Activated CD8-positive, alpha-beta memory T cell treated with anti-CD3 and anti-CD28 coated beads, Interleukin-2, amount 50 U/mL, for 1 hour (primary cell): ENCODE data around the gene TMEM101.
"Not testable (repeated sequence)": the region's sequence is repeated elsewhere in the genome, so short reads cannot be mapped to it uniquely, and the experiment has no call there.

Experiments
- DNase-seq: peaks from one replicate; pipeline ENCODE4 v3.0.0-alpha.2; 2020; ENCODE audit errors: extremely low read depth

The TMEM101 gene

DNA sequence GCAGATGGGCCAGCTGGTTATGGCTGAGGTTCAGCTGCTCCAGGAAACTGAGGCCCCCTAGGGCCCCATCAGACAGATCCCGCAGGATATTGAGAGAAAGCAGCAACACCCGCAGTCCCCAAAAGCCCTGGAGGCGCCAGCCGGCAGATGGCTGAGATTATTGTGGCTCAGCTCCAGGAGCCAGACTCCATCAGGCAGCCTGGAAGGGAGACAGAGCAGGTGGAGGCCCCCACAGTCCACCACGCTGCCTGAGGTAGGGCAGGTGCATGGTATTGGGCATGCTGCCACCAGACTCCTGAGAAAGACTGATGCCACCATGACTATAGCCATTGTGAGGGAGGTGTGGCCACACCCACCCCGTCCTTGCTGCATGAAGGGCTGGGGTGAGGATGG, 9.5 kb upstream of the TMEM101 start:
- DNase-seq, result no peak

DNA sequence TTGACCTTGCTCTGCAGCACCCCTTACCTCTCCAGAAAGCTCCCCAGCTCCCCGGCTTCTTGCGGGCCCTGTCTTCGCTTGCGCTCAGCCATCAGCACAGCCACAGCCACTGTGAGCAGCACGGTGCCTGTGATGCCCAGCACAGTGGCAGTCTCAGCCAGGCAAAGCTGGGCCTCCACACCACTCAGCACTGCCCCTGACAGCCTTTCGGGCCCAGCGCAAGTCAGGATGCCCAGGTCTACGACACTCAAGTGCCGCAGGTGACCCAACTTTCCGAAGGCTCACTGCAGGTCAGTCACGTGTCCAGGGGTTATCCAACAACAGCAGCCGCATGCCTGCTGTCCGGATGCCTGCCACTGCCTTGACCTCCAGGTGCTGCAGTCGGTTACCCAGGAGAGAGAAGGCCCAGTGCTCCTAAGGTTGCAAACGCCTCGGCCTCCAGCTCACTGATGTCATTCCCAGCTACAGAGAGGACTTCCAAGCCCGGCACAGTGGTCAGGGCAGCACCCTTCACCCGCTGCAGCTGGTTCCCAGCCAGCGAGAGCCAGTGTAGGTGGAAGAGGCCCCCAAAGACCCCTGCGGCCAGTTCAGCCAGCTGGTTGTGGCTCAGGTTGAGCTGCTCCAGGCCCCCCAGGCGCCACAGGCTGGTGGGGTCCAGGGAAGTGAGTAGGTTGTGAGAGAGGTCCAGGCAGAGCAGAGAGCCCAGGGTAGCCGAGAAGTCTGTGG, 8.9 kb upstream of the TMEM101 start:
- DNase-seq, result no peak

DNA sequence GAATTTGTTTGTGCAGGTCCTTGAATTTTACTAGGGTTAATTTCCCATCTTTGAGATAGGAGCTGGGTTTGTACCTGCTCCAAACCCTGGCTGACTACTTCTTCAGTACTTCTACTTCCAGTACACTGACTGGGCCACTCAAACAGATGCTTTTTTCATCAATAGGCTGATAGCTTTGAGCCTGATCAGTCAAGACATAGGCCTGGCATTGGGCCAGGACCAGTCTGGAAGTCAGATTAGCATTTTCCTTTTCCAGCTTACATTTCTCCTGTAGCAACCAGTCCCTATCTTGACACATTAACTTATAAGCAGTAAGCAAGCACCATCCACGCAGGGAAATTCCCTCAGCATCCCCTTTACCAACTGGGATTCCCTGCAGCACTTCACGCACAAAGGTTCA, 7.5 kb upstream of the TMEM101 start:
- DNase-seq, result no peak

DNA sequence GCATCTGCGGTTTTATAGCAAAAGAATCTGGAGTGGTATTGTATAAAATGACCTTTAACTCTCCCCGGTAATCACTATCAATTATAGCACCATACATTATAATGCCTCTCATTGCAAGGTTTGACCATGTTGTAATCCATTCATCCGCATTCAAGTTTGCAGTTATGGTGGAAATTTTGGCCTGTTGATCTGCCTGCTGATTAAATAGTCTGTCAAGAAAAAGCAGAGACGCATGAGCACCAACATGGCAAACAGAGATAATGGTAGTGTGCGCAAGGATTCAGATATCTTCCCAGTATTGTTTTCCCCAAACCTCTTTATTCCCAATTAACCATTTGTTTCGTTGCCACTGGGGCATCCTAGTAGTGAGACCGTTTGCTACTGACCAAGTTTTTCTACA, 6.5 kb upstream of the TMEM101 start:
- DNase-seq, result not testable (repeated sequence)

DNA sequence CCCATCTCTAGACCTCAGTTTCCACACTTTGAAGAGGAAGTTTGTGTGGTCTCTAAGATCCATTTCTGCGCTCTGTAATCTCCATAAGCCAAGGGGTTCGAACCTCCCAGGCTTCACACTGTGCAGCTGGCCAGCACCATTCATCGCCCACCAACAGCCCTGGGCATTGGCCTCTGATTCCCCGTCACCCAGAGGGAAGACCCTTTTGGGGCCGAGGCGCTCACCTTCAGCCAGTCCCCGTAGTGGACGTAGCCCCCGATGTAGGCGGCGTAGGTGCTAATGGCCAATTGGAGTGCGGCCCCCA, 678 bp downstream of the TMEM101 start:
- no peak for DNase-seq

DNA sequence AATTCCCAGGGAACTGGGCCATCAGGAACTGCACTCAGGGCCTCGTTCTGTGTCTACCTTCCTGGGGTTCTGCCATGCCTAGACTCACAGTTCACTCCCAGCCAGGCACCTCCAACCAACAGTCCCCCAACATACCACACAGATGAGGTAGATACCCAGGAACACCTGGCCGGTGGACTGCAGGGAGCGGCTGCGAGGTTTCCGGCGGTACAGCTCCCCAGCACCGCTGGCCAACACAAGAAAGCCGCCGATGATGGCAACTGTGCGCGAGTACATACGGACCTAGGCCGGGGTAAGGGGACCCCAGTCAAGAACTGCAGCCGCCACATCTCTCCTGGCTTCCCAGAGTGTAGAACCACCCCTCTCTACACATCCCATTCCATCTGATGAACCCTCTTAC, 1.9 kb downstream of the TMEM101 start:
- no peak for DNase-seq

DNA sequence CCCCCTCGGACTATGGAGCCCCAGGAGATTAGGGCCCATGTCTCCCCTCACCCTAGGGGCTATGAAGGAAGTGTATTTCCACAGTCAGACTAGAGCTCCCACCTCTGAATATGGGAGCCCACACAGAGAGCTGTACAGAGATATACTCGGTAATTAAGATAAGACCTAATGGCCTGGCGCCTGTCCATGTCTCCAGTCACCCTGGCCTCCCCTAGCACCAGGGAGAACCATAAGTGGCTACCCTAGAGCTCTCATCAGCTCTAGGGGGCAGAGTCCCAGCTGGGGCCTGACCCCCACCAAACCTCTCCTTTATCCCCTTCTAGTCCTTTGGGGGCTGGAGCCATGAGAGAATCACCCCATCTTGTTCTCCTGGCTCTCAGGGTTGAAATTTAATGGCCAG, 2.4 kb downstream of the TMEM101 start:
- no peak for DNase-seq

DNA sequence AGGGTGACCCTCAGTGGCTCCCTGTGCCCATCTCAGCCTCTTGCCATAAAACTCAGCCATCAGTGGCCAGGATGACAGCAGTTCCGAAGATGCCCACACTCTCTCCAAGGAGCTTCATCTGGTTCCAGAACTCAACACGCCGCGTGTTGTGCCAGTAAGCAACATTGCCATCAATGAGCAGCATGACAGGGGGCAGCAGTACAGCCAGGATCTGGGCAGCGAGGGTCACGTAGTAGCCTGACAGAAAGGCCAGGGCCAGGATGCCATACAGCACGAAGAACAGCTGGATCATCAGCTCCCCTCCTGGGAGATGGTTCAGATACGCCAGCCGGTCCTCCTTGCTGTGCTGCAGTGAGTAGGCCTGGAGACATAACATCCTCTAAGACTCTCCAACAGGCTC, 2.9 kb downstream of the TMEM101 start:
- DNase-seq, result no peak

DNA sequence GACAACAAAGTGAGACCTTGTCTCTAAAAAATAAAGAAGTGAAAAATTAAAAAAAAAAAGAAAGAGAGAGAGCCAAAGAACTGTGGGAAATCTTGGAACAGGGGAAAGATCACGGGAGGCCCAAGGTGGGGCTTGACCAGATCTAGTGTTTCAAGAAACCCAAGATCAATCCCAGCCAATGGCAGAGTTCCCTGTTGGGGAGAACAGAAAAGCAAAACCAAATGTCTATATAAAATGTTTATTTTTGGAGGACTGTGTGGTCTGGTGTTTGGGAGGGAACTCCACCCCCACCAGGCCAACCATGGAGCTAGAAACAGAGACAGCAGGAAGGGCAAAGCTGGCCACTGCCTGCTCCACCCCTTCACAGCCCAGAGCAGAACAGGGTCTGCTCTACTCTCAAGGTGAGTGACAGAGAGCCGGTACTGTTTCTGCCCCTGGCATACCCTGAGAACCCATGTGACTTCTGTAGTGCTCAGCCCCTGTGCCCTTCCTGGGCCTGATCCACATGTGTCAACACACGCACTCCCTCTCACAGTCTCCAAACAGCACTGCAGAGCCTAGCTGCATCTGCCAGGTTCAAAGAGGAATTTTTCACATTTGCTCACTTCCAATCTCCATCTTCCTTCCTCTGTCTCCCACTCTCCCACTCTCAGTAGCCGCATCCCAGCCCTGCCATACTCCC, 3.7 kb downstream of the TMEM101 start:
- DNase-seq, result no peak

DNA sequence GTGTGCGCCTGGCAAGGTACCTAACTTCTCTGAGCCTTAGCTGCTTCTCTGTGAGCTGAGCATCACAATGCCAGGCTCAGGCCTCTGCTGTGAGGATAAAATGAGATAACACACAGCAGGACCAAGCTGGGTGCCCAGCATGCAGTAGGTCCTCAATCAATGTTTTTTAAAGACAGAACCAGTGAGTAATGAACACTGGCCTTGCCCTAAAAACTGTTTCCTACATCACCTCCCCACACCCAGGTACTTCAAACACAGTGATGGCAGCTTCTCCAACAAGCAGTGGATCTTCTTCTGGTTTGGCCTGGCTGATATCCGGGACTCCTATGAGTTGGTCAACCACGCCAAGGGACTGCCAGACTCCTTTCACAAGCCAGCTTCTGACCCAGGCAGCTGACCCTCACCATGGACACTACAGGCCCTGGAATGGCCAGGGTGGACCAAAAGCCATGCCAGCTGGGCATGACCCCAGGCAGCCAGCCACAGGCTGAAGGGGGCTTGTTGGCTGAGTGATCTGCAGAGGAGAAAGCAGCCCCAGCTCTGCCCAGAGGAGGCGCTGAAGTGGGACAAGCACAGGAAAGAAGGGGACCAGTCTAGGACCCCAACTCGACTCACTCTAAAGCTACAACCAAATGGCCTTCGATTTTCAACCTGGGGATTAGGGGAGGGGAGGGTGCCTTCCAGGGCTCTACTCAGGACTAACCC, 6.4 kb downstream of the TMEM101 start:
- no peak for DNase-seq

DNA sequence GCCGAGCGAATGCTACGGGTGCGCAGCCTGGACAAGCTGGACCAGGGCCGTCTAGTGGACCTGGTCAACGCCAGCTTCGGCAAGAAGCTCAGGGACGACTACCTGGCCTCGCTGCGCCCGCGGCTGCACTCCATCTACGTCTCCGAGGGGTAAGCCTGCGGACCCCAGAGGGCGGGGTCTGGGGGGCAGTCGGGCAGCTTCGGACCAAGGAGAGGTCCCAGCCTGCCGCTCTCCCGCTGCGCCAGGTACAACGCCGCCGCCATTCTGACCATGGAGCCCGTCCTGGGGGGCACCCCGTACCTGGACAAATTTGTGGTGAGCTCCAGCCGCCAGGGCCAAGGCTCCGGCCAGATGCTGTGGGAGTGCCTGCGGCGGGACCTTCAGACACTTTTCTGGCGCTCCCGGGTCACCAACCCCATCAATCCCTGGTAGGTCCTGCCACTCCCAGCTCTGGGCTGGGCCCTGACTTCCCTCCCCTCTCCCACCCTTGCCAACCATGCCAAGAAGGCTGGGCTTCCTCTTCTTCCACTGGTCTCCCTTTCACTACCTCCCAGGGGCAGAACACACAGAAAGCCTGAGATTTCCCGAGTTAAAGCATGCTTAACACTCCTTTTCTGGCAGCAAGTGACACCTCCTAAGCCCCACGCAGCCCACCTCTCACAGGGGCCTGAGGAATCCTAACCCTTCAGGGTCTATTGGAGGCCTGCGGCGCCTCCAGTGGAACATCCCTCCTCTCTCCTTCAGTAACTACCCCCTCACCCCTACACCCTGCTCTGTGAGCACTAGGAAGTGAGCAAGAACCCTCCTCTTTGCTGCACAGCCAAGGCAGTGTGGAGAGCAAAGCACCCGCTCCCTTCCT, 7.2 kb downstream of the TMEM101 start:
- DNase-seq, result no peak

DNA sequence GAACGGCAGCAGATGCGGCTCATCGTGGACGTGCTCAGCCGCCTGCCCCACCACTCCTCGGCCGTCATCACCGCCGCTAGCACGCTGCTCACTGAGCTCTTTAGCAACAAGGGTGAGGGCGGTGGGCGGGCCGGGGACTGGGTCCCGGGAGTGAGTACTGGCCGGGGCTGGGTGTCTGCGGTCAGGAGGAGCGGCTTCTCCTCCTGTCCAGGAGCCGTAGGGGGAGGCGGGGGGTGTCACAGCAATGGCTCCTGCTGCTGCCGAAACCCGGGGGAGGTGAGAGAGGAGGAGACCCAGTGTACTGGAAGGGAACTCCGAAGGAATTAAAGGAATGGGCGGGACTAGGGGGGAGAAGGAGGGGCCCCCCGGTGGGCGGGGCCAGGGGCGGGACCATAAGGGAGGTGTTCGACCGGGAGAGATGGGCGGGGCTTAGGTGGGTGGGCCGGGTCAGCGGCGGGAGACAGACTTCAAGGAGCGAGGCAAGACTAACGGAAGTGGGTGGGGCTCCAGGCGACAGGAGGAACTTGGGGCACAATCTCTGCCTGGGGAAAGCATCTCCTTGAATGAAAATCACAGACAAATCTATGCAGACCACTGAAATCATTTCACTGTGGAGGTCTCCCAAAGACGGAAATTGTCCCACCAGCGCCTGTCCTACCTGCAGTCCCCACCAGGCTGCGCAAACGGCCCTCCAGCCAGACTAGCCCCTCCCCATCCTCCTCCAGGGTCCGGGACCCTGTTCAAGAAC, 8.0 kb downstream of the TMEM101 start:
- peak; percentile 90 for DNase-seq

DNA sequence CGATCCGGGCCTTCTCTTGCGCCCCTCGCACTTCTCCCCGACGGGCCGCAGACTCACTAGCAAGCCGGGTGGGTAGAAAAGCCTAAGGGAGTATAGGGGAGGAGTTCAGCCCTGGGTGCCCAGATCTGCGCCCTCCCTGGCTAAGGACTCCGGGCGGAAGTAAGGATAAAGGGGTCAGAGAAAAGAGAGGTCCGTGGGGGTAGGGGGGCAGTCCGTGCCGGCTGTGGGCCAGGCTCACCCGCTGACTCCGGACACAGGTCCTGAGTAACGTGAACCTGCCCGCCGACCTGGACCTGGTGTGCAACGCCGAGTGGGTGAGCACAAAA, 8.5 kb downstream of the TMEM101 start:
- DNase-seq, result no peak

DNA sequence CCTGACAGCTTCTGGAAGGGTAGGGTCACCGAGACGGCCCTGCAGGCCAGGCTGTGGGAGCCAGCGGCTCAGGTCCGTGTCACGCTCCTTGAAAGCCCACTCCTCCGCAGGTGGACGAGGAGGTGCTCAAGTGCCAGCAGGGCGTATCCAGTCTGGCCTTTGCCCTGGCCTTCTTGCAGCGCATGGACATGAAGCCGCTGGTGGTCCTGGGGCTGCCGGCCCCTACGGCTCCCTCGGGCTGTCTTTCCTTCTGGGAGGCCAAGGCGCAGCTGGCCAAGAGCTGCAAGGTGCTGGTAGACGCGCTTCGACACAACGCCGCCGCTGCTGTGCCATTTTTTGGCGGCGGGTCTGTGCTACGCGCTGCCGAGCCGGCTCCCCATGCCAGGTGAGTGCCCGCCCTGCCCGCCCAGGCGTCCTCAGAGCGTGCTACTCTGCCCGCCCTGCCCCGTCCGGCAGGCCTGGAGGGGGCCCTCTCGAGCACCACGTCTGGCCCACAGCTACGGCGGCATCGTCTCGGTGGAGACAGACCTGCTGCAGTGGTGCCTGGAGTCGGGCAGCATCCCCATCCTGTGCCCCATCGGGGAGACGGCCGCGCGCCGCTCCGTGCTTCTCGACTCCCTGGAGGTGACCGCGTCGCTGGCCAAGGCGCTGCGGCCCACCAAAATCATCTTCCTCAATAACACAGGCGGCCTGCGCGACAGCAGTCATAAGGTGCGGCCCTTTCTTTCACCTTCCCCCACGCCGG, 9.1 kb downstream of the TMEM101 start:
- DNase-seq, result no peak

DNA sequence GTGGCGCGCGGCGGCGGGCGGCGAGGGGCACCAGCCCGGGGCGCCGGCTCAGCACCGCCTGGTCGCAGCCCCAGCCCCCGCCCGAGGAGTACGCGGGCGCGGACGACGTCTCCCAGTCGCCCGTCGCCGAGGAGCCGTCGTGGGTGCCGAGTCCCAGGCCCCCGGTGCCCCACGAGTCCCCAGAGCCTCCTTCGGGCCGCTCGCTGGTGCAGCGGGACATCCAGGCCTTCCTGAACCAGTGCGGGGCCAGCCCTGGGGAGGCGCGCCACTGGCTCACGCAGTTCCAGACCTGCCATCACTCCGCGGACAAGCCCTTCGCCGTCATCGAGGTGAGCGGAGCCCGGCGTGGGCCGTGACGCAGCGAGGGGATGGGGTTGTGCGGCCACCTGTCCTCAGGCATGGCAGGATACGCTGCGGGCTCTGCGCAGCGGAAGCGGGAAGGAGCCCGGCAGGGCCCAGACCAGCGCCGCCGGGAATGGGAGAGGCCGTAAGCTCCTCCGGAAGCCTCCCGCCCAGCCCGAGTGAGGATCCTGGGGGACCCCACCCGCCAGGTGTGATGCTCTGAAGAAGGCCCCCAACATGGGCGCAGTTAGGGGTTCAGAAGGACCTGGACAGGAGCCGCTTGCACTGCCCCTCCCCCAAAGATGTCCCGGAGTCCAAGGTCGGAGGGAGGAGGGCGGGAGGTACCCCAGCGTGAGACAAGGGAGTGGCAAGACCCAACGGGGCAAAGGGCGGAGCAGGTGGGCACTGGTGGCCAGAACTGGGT, 9.8 kb downstream of the TMEM101 start:
- DNase-seq, result no peak

DNA sequence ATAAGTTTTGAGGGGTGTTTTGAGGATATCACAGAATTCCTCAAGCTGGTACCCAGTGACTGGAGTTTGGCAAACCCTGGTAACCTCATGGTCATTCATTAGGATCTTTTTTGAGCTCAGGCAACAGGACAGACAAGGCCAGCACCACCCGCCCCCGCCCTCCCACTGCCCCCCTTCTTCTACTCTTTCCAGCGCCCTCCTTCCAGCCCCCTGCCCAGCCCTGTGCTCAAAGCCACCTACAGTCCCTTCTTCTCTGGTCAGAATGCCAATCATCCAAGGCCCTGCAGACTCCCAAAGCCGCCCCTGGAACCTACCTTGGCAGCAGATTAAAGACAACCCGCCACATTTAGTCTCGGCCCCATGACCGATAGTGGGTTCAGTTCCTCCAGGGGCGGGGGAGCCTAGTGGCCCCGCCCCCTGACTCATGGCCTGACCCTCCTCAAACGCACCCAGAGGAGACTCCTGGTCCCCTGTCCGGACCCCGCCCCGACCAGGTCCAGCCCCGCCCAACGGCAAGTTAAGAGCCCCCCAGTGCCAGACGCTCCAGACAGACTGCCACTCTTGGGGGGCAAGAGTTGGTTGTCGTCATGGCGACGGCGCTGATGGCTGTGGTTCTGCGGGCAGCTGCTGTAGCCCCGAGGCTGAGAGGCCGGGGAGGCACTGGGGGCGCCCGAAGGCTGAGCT, 10.5 kb downstream of the TMEM101 start, which contains the start of gene NAGS:
Gene NAGS, plus strand, starts transcription at position 546 of the 684 bp plus-strand sequence. Its CDS starts 42 bp downstream, at position 588.
- DNase-seq, result no peak

DNA sequence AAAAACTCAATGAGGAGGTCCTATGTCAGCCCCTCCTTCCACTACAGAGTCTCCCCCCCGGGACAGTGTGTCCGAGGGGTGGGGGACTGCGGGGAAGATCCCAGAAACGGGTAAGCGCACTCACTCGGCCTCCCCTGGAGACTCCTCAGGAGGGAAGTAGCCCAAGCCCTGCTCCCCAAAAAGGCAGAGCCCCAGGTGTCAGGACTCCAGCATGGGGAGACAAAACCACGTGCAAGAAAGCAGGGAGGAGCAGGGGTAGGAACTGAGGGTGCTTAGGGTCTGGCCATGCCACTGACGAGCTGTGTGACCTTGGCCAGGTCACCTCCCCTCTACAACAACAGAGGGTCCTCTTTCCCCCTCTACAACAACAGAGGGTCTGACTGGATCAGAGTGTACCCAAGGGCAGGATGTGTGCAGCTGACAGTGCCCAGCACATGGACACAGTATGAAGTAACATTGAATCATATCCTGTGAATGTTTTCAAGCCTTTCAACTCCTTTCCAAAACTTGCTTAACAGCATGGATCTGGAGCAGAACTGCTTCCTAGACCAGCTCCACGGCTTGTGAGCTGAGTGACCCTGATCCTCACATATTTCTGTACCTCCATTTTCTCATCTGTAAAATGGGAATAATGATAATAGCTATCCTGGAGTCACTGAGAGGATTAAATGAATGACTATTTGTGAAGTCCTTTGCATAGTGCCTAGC, 12.5 kb downstream of the TMEM101 start:
- DNase-seq, result no peak

DNA sequence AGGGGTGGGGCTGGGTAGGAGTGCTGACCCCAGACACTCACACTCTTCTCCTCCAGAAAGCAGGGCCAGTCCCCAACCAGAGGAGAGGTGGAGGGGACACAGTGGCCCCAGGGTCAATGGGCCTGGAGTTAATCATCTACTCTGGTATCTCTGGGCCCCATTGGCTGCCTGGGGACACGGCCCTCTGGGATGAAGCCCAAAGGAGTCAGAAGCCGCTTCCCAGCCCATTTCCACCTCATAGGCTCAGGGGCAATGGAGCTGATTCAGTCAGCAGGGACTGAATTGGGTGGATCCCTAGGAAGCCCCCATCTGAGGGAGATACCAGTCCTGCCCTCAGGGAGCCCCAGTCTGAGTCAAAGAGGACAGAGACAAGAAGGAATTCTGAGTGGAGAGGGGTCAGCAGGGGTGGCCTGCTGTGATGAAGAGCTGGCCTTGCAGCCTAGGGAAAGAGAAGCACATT, 13.3 kb downstream of the TMEM101 start:
- DNase-seq, result no peak
